Transverse colon (tissue), 4 donors: ENCODE results near the gene GTF2A2. TPM values are rescaled to one million over a fixed set of nuclear protein-coding genes. Genes with fewer than 3 reads are reported as not detected.

Source experiments
- DNase-seq: peaks from one replicate; pipeline ENCODE4 v3.0.0-alpha.2; 2019
- H3K27ac ChIP-seq, 4 donors: fragments of 200-600 bp; sonication (generic); 2 replicates each; pipeline ENCODE4 v1.5.1; 2016 to 2018; ENCODE audit warnings: inconsistent platforms in 4 of 4
- H3K27me3 ChIP-seq: fragments of 200-600 bp; sonication (generic); 2 replicates; pipeline ENCODE4 v1.5.1; 2017; ENCODE audit warnings: inconsistent platforms
- H3K36me3 ChIP-seq, 4 donors: fragments of 200-600 bp; sonication (generic); 2 replicates each; pipeline ENCODE4 v1.5.1; 2017 to 2019; ENCODE audit warnings: inconsistent platforms in 4 of 4
- H3K4me1 ChIP-seq, 4 donors: fragments of 200-600 bp; sonication (generic); 2 replicates each; pipeline ENCODE4 v1.5.1; 2017 to 2020; ENCODE audit warnings: inconsistent platforms in 4 of 4
- H3K4me3 ChIP-seq, 4 donors: fragments of 200-600 bp; sonication (generic); 1 replicate in 1 of 4; 2 replicates in 3 of 4; pipeline versions ENCODE4 v1.5.1 to v1.6.1; 2017 to 2019; ENCODE audit warnings: inconsistent platforms in 4 of 4
- H3K9me3 ChIP-seq, 2 donors: fragments of 200-600 bp; sonication (generic); 2 replicates each; pipeline ENCODE4 v1.5.1; 2017 to 2019; ENCODE audit warnings: inconsistent platforms in 2 of 2
- CTCF ChIP-seq, 5 experiments: fragments of 200-600 bp in 3 of 5; fragments of 450-650 bp in 2 of 5; sonication (generic) in 3 of 5; IDR thresholded peaks; 1 replicate in 2 of 5; 2 replicates in 3 of 5; pipeline ENCODE4 v1.5.1; 2016 to 2017; ENCODE audit warnings: antibody characterized with exemption in 5 of 5, inconsistent platforms in 3 of 5, mild to moderate bottlenecking in 2 of 5, moderate library complexity in 1 of 5
- EP300 ChIP-seq: sonication (generic); formaldehyde crosslinking; IDR thresholded peaks from one replicate; pipeline ENCODE4 v1.6.1; 2017; ENCODE audit warnings: antibody characterized with exemption, low read depth
- POLR2A ChIP-seq: fragments of 450-650 bp; IDR thresholded peaks from one replicate; pipeline ENCODE4 v1.6.1; 2016; ENCODE audit warnings: antibody characterized with exemption, mild to moderate bottlenecking, moderate library complexity
- POLR2AphosphoS5 ChIP-seq, 3 donors: sonication (generic); formaldehyde crosslinking; IDR thresholded peaks; one replicate each; pipeline ENCODE4 v1.6.1; 2016; ENCODE audit warnings: antibody characterized with exemption in 3 of 3
- WGBS, 2 donors: methylation state at CpG; one replicate each; pipeline ENCODE4 v1.1.5; 2018; ENCODE audit warnings: low coverage in 1 of 2; 5-methylcytosine and 5-hydroxymethylcytosine counted together
- in situ Hi-C, 4 donors: fragments of 200-750 bp; cut with MboI; loops; one replicate each; pipeline versions ENCODE4 v1.15.0 to v1.15.1; 2017; ENCODE audit warnings: low sequenced_read_pairs in 3 of 4, low pct_ligation_motif_present in 1 of 4, low pct_unique_long_range_greater_than_20kb in 1 of 4
- intact Hi-C: fragments of 100-400 bp; cut with DNase I; formaldehyde crosslinking; loops from one replicate; pipeline ENCODE4 v1.15.1; 2023; ENCODE audit warnings: low total_unique reads
- total RNA-seq, 4 donors: library from RNA; depleted of rRNA; stranded (reverse); fragments of >200 nt; gene quantifications; one replicate each; pipeline ENCODE4 v1.1.0, GENCODE V29; 2016

The GTF2A2 gene
- total RNA-seq, 4 donors from 2014 or later: 4.4 to 27.7 (median 17.8) TPM

GRCh38 chr15:59680346-59680745 is 23.0 kb upstream of the GTF2A2 start:
- Histone ChIP-seq H3K27ac (no peak overlapping the region), H3K27me3 (no peaks in the 10 kb centered on the region), H3K4me1 (peaks cover 0 to 17% (median 3%) of the 10 kb centered on the region in 4 donors), H3K9me3 (no peaks in the 10 kb centered on the region), H3K36me3 (peaks cover 0 to 70% (median 28%) of the 10 kb centered on the region in 4 donors), H3K4me3 (no peak overlapping the region)
- no peak for DNase-seq
- WGBS, 2 donors: 98% methylated on average over 6 of the region's 6 CpGs; no CpG with 5 or more reads in 1 of the 2 donors
- in situ Hi-C loops (no loop called here), intact Hi-C loops (no loop called here)
- no peak for TF ChIP-seq POLR2A
- no peak for TF ChIP-seq POLR2AphosphoS5 (IDR thresholded peaks at IDR 0.05)
- no peak for TF ChIP-seq EP300
- TF ChIP-seq CTCF (IDR thresholded peaks at IDR 0.05): no peak

- Histone ChIP-seq H3K9me3 (no peaks in the 10 kb centered on the region), H3K27me3 (no peaks in the 10 kb centered on the region), H3K36me3 (peaks cover 0 to 84% (median 28%) of the 10 kb centered on the region in 4 donors), H3K4me1 (peaks cover 0 to 2% (median 0%) of the 10 kb centered on the region in 4 donors), H3K4me3 (no peak overlapping the region), H3K27ac (no peak overlapping the region)
- TF ChIP-seq POLR2AphosphoS5 (IDR thresholded peaks at IDR 0.05) (no peak), POLR2A (no peak), CTCF (IDR thresholded peaks at IDR 0.05) (no peak), EP300 (no peak)
- WGBS, 2 donors: 69 to 90% methylated on average over 1 of the region's 1 CpG
- intact Hi-C loops (no loop called here), in situ Hi-C loops (no loop called here)
- no peak for DNase-seq
Observed at GRCh38 chr15:59678620-59679019, 21.3 kb upstream of the GTF2A2 start.

GRCh38 chr15:59678172-59678571 is 20.9 kb upstream of the GTF2A2 start:
- intact Hi-C loops (no loop called here), in situ Hi-C loops (no loop called here)
- H3K9me3 ChIP-seq: no peaks in the 10 kb centered on the region
- TF ChIP-seq POLR2AphosphoS5 (IDR thresholded peaks at IDR 0.05) (no peak), CTCF (IDR thresholded peaks at IDR 0.05) (no peak), EP300 (no peak), POLR2A (no peak)
- H3K4me1 ChIP-seq: no peaks in the 10 kb centered on the region
- H3K27ac ChIP-seq: no peak overlapping the region
- peaks cover 0 to 88% (median 30%) of the 10 kb centered on the region in 4 donors for H3K36me3 ChIP-seq
- no peaks in the 10 kb centered on the region for H3K27me3 ChIP-seq
- DNase-seq: no peak
- 65 to 73% methylated on average over 1 of the region's 1 CpG for WGBS, 2 donors
- H3K4me3 ChIP-seq: no peak overlapping the region

- WGBS, 2 donors: 91% methylated on average over 23 of the region's 23 CpGs; no CpG with 5 or more reads in 1 of the 2 donors
- TF ChIP-seq POLR2AphosphoS5 (IDR thresholded peaks at IDR 0.05): no peak
- no peak for TF ChIP-seq EP300
- no peak for TF ChIP-seq CTCF (IDR thresholded peaks at IDR 0.05)
- no peak for TF ChIP-seq POLR2A
- DNase-seq: no peak
- no peaks in the 10 kb centered on the region for H3K27me3 ChIP-seq
- no peak overlapping the region for H3K4me3 ChIP-seq
- H3K9me3 ChIP-seq: no peaks in the 10 kb centered on the region
- peaks cover 0 to 96% (median 37%) of the 10 kb centered on the region in 4 donors for H3K36me3 ChIP-seq
- H3K27ac ChIP-seq: no peak overlapping the region
- H3K4me1 ChIP-seq: no peaks in the 10 kb centered on the region
- intact Hi-C loops (no loop called here), in situ Hi-C loops (no loop called here)
Observed at GRCh38 chr15:59676565-59676964, 19.2 kb upstream of the GTF2A2 start.
